ENCODE results near the gene ZNF470.

ZNF470 gene

GRCh38 chr19:56625708-56626107 is 58.4 kb downstream of the ZNF470 start:
- no peak for DNase-seq

GRCh38 chr19:56633021-56633420 is 65.8 kb downstream of the ZNF470 start:
- Histone ChIP-seq H3K4me1 (no peaks in the 10 kb centered on the region), H3K4me3 (ENCODE audit: low read depth, low read length) (no peak overlapping the region), H3K36me3 (no peaks in the 10 kb centered on the region), H3K27me3 (no peaks in the 10 kb centered on the region), H3K9me3 (no peaks in the 10 kb centered on the region; the same call in 1 of the 2 replicates)
- TF ChIP-seq CTCF (IDR thresholded peaks at IDR 0.05; ENCODE audit: low read depth, low read length), result no peak
- DNase-seq, result no peak

More at GRCh38 chr19:56625708-56626107, 58.4 kb downstream of the ZNF470 start:
- H3K4me1 ChIP-seq, result no peaks in the 10 kb centered on the region
- H3K9me3 ChIP-seq, result no peaks in the 10 kb centered on the region; the same call in 1 of the 2 replicates
- no peaks in the 10 kb centered on the region for H3K27me3 ChIP-seq
- no peak for TF ChIP-seq CTCF (IDR thresholded peaks at IDR 0.05; ENCODE audit: low read depth, low read length)
- H3K4me3 ChIP-seq (ENCODE audit: low read depth, low read length), result no peak overlapping the region
- peaks cover 12% of the 10 kb centered on the region for H3K36me3 ChIP-seq

GRCh38 chr19:56637976-56638555 is 70.8 kb downstream of the ZNF470 start:
- H3K9me3 ChIP-seq, result peaks cover 2% of the 10 kb centered on the region; the same call in 1 of the 2 replicates
- no peak overlapping the region for H3K4me3 ChIP-seq (ENCODE audit: low read depth, low read length)
- no peaks in the 10 kb centered on the region; the same call in 1 of the 2 replicates for H3K27me3 ChIP-seq
- no peaks in the 10 kb centered on the region for H3K36me3 ChIP-seq
- no peaks in the 10 kb centered on the region for H3K4me1 ChIP-seq
- peak; percentile 24 for DNase-seq
- TF ChIP-seq CTCF (IDR thresholded peaks at IDR 0.05; ENCODE audit: low read depth, low read length), result no peak

Measured in BE2C (cell line).